Natural killer cell (primary cell): ENCODE results near the gene CMSS1. TPM values are rescaled to one million over a fixed set of nuclear protein-coding genes. Genes with fewer than 3 reads are reported as not detected.

ENCODE experiments used
- ATAC-seq, 3 donors: fragments of 150-1000 bp in 2 of 3; fragments of 200-7000 bp in 1 of 3; cut with Tn5 transposase; 1 replicate in 1 of 3; 2 replicates in 2 of 3; pipeline ENCODE4 v1.10.0; 2021; ENCODE audit warnings: mild to moderate bottlenecking in 2 of 3, moderate library complexity in 2 of 3
- DNase-seq, 2 donors: peaks; one replicate each; pipeline versions ENCODE4 v3.0.0 to v3.0.0-alpha.2; 2013 to 2021; ENCODE audit warnings: mixed read lengths in 1 of 2
- H3K27ac ChIP-seq: one replicate; pipeline ENCODE4 v1.5.1; 2013; ENCODE audit warnings: mild to moderate bottlenecking, low read length
- H3K27me3 ChIP-seq: one replicate; pipeline ENCODE4 v1.6.1; 2013; ENCODE audit warnings: low read length; ENCODE audit not compliant: control insufficient read depth, insufficient read depth
- H3K36me3 ChIP-seq: one replicate; pipeline ENCODE4 v1.6.1; 2013; ENCODE audit warnings: low read length; ENCODE audit not compliant: control insufficient read depth, insufficient read depth
- H3K4me1 ChIP-seq: one replicate; pipeline ENCODE4 v1.6.1; 2013; ENCODE audit warnings: low read length; ENCODE audit not compliant: control insufficient read depth, insufficient read depth
- H3K4me3 ChIP-seq: one replicate; pipeline ENCODE4 v1.5.1; 2013; ENCODE audit warnings: low read length
- H3K9me3 ChIP-seq: one replicate; pipeline ENCODE4 v1.6.1; 2013; ENCODE audit warnings: low read length; ENCODE audit not compliant: control insufficient read depth, insufficient read depth
- H3K27ac Mint-ChIP-seq, 2 donors: one replicate each; pipeline ENCODE4 v1.8.0; 2022; ENCODE audit warnings: mild to moderate bottlenecking in 2 of 2, mixed read lengths in 2 of 2, moderate library complexity in 1 of 2
- H3K27me3 Mint-ChIP-seq, 2 donors: one replicate each; pipeline ENCODE4 v1.8.0; 2022; ENCODE audit warnings: low read depth in 2 of 2, mixed read lengths in 2 of 2
- H3K36me3 Mint-ChIP-seq: one replicate; pipeline ENCODE4 v1.8.0; 2022; ENCODE audit warnings: mixed read lengths
- H3K4me1 Mint-ChIP-seq, 2 donors: one replicate each; pipeline ENCODE4 v1.8.0; 2022; ENCODE audit warnings: mixed read lengths in 2 of 2
- H3K4me3 Mint-ChIP-seq: one replicate; pipeline ENCODE4 v1.8.0; 2022; ENCODE audit warnings: mild to moderate bottlenecking, moderate library complexity, mixed read lengths
- H3K9me3 Mint-ChIP-seq, 2 donors: one replicate each; pipeline ENCODE4 v1.8.0; 2022; ENCODE audit warnings: mixed read lengths in 2 of 2
- CTCF ChIP-seq: fragments of 200-600 bp; IDR thresholded peaks from one replicate; pipeline ENCODE4 v1.8.0; 2022; ENCODE audit warnings: antibody characterized with exemption
- WGBS: methylation state at CpG from one replicate; pipeline ENCODE4 v1.1.7; 2013; ENCODE audit warnings: missing lambda C conversion rate; ENCODE audit not compliant: insufficient coverage; 5-methylcytosine and 5-hydroxymethylcytosine counted together
- intact Hi-C: fragments of 100-400 bp; cut with micrococcal nuclease; formaldehyde crosslinking; loops from one replicate; pipeline ENCODE4 v1.14.2; 2022
- total RNA-seq, 4 donors: library from RNA; stranded (reverse); fragments of 120-200 nt in 1 of 4; gene quantifications; one replicate each; pipeline versions ENCODE4 v1.2.3 to v1.2.4, GENCODE V29; 2013 to 2022

The CMSS1 gene
- total RNA-seq, 3 donors from 2014 or later (not counting 1 experiment from before 2014, with no cell fraction given) = 7.8 to 12.7 (median 9.2) TPM

GRCh38 chr3:100173961-100174360, 356.3 kb downstream of the CMSS1 start:
- no peaks in the 10 kb centered on the region for H3K4me1 ChIP-seq
- ATAC-seq (no peak), DNase-seq (no peak)
- H3K27ac ChIP-seq = no peak overlapping the region
- H3K27me3 Mint-ChIP-seq = no peaks in the 10 kb centered on the region
- H3K4me1 Mint-ChIP-seq = no peaks in the 10 kb centered on the region
- intact Hi-C loops = no loop called here
- 80% methylated on average over 1 of the region's 1 CpG for WGBS
- peaks cover 9% of the 10 kb centered on the region for H3K36me3 Mint-ChIP-seq
- H3K4me3 Mint-ChIP-seq = no peak overlapping the region
- peaks cover 3% of the 10 kb centered on the region for H3K9me3 ChIP-seq
- no peaks in the 10 kb centered on the region for H3K27me3 ChIP-seq
- H3K4me3 ChIP-seq = no peak overlapping the region
- peaks cover 0 to 3% of the 10 kb centered on the region in 2 donors for H3K9me3 Mint-ChIP-seq
- TF ChIP-seq CTCF = no peak
- H3K36me3 ChIP-seq = no peaks in the 10 kb centered on the region
- no peak overlapping the region for H3K27ac Mint-ChIP-seq

- peaks cover 0 to 7% of the 10 kb centered on the region in 2 donors for H3K9me3 Mint-ChIP-seq
- no peak overlapping the region for H3K27ac Mint-ChIP-seq
- Histone ChIP-seq H3K4me1 (no peaks in the 10 kb centered on the region), H3K27me3 (no peaks in the 10 kb centered on the region), H3K36me3 (no peaks in the 10 kb centered on the region), H3K4me3 (no peak overlapping the region), H3K9me3 (peaks cover 16% of the 10 kb centered on the region), H3K27ac (no peak overlapping the region)
- ATAC-seq = no peak
- H3K36me3 Mint-ChIP-seq = peaks cover 14% of the 10 kb centered on the region
- no peak for DNase-seq
- no peaks in the 10 kb centered on the region for H3K27me3 Mint-ChIP-seq
- TF ChIP-seq CTCF = no peak
- no peaks in the 10 kb centered on the region for H3K4me1 Mint-ChIP-seq
- intact Hi-C loops = no loop called here
- no peak overlapping the region for H3K4me3 Mint-ChIP-seq
- WGBS = 92% methylated on average over 6 of the region's 6 CpGs
Observed at GRCh38 chr3:100175637-100176280, 358.1 kb downstream of the CMSS1 start.

- peaks cover 16% of the 10 kb centered on the region for H3K9me3 ChIP-seq
- no peak overlapping the region for H3K4me3 ChIP-seq
- 92% methylated on average over 4 of the region's 4 CpGs for WGBS
- DNase-seq (no peak), ATAC-seq (no peak)
- no peak for TF ChIP-seq CTCF
- peaks cover 14% of the 10 kb centered on the region for H3K36me3 Mint-ChIP-seq
- H3K4me1 ChIP-seq = no peaks in the 10 kb centered on the region
- H3K27me3 Mint-ChIP-seq = no peaks in the 10 kb centered on the region
- H3K27me3 ChIP-seq = no peaks in the 10 kb centered on the region
- H3K9me3 Mint-ChIP-seq = peaks cover 0 to 7% of the 10 kb centered on the region in 2 donors
- no peaks in the 10 kb centered on the region for H3K36me3 ChIP-seq
- no peaks in the 10 kb centered on the region for H3K4me1 Mint-ChIP-seq
- intact Hi-C loops = no loop called here
- no peak overlapping the region for H3K27ac ChIP-seq
- H3K27ac Mint-ChIP-seq = no peak overlapping the region
- H3K4me3 Mint-ChIP-seq = no peak overlapping the region
Observed at GRCh38 chr3:100179692-100180349, 362.2 kb downstream of the CMSS1 start.
